Measurements from ENCODE around the gene ATP10A.

Gene ATP10A

GRCh38 chr15:25690673-25691543 is 172.2 kb downstream of the ATP10A start:
- Histone ChIP-seq H3K27ac (replicated peaks; ENCODE audit: low read length) (no peak overlapping the region), H3K4me2 (ENCODE audit: insufficient read depth, low read length, poor library complexity, severe bottlenecking) (no peak overlapping the region)
- no CpG with 5 or more reads among the region's 18 CpGs for WGBS, 2 donors (ENCODE audit: extremely low coverage in 2 of 2, insufficient read length in 2 of 2, insufficient replicate concordance in 1 of 2)

DNA sequence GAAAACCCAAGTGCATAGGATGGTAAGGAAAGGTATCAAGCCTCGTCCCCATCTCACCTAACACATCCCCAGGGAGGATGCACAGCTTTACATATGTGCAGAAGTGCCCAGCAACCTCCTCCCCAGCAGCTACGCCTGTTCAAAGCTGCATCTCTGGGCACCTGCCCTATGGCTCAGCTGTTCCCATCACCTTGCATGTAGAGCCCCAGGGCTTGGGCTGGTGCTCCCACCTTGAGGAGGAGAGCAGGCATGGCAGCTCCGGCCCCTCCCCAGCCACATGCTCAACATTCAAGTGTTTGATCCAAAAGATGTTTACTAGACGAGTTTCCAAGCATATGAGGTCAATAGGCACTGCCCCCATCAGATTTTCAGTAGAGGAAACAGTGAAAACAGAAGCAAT is 173.5 kb downstream of the ATP10A start:
- no peaks in the 10 kb centered on the region for H3K79me1 ChIP-seq (ENCODE audit: low read depth, low read length)
- no peaks in the 10 kb centered on the region for H3K27me3 ChIP-seq (ENCODE audit: control insufficient read depth in 3 of 3, insufficient read depth in 3 of 3, low read depth in 1 of 3, low read length in 3 of 3)
- H2AFZ ChIP-seq (ENCODE audit: low read length): no peak overlapping the region
- peaks cover 4 to 7% of the 10 kb centered on the region in 2 donors for H3K4me1 ChIP-seq (ENCODE audit: control insufficient read depth in 2 of 2, insufficient read depth in 1 of 2, low read depth in 1 of 2, low read length in 2 of 2)
- H3K14ac ChIP-seq (ENCODE audit: low read length): no peak overlapping the region
- H2BK5ac ChIP-seq (ENCODE audit: low read length): no peak overlapping the region
- no peak overlapping the region for H4K8ac ChIP-seq (ENCODE audit: low read depth, low read length)
- no peak overlapping the region for H2BK120ac ChIP-seq (ENCODE audit: low read depth, low read length)
- no CpG with 5 or more reads among the region's 4 CpGs for WGBS, 2 donors (ENCODE audit: extremely low coverage in 2 of 2, insufficient read length in 2 of 2, insufficient replicate concordance in 1 of 2)
- H3K4me2 ChIP-seq (ENCODE audit: insufficient read depth, low read length, poor library complexity, severe bottlenecking): no peak overlapping the region
- H3K23ac ChIP-seq (ENCODE audit: low read depth, low read length, poor library complexity): no peak overlapping the region
- H4K91ac ChIP-seq (ENCODE audit: low read depth, low read length, poor library complexity): no peak overlapping the region
- no peak overlapping the region for H2BK15ac ChIP-seq (ENCODE audit: low read length)
- H3K9me3 ChIP-seq (replicated peaks in 1 of 2; ENCODE audit: control insufficient read depth in 2 of 2, insufficient read depth in 1 of 2, low read depth in 1 of 2, low read length in 2 of 2): no peaks in the 10 kb centered on the region
- no peak overlapping the region for H2AK5ac ChIP-seq (ENCODE audit: low read depth, low read length)
- H3K36me3 ChIP-seq (replicated peaks in 1 of 2; ENCODE audit: control insufficient read depth in 2 of 2, insufficient read depth in 2 of 2, low read length in 2 of 2): no peaks in the 10 kb centered on the region
- no peak overlapping the region for H3K9ac ChIP-seq (ENCODE audit: low read depth, low read length, poor library complexity)
- no peak overlapping the region for H3K4me3 ChIP-seq (ENCODE audit: low read length in 2 of 2)
- no peak for DNase-seq (ENCODE audit: low spot score)
- no peak overlapping the region for H3K27ac ChIP-seq (replicated peaks; ENCODE audit: low read length)
- H2BK12ac ChIP-seq (ENCODE audit: low read length): no peak overlapping the region
- H3K4ac ChIP-seq (ENCODE audit: low read length): no peak overlapping the region
- no peak overlapping the region for H3K18ac ChIP-seq (ENCODE audit: low read length)

More at GRCh38 chr15:25690673-25691543, 172.2 kb downstream of the ATP10A start:
- Histone ChIP-seq H2BK15ac (ENCODE audit: low read length) (no peak overlapping the region), H2AK5ac (ENCODE audit: low read depth, low read length) (no peak overlapping the region), H3K9ac (ENCODE audit: low read depth, low read length, poor library complexity) (no peak overlapping the region), H4K8ac (ENCODE audit: low read depth, low read length) (no peak overlapping the region), H3K27me3 (ENCODE audit: control insufficient read depth in 3 of 3, insufficient read depth in 3 of 3, low read depth in 1 of 3, low read length in 3 of 3) (no peaks in the 10 kb centered on the region), H3K18ac (ENCODE audit: low read length) (no peak overlapping the region), H3K9me3 (replicated peaks in 1 of 2; ENCODE audit: control insufficient read depth in 2 of 2, insufficient read depth in 1 of 2, low read depth in 1 of 2, low read length in 2 of 2) (no peaks in the 10 kb centered on the region), H3K79me1 (ENCODE audit: low read depth, low read length) (no peaks in the 10 kb centered on the region), H2BK12ac (ENCODE audit: low read length) (no peak overlapping the region), H3K4me3 (ENCODE audit: low read length in 2 of 2) (no peak overlapping the region), H3K14ac (ENCODE audit: low read length) (no peak overlapping the region), H3K4ac (ENCODE audit: low read length) (no peak overlapping the region), H2AFZ (ENCODE audit: low read length) (no peak overlapping the region), H3K36me3 (replicated peaks in 1 of 2; ENCODE audit: control insufficient read depth in 2 of 2, insufficient read depth in 2 of 2, low read length in 2 of 2) (no peaks in the 10 kb centered on the region), H2BK120ac (ENCODE audit: low read depth, low read length) (no peak overlapping the region), H3K4me1 (ENCODE audit: control insufficient read depth in 2 of 2, insufficient read depth in 1 of 2, low read depth in 1 of 2, low read length in 2 of 2) (peaks cover 0 to 2% of the 10 kb centered on the region in 2 donors), H3K23ac (ENCODE audit: low read depth, low read length, poor library complexity) (no peak overlapping the region), H2BK5ac (ENCODE audit: low read length) (no peak overlapping the region), H4K91ac (ENCODE audit: low read depth, low read length, poor library complexity) (no peak overlapping the region)
- no peak for DNase-seq (ENCODE audit: low spot score)

GRCh38 chr15:25688166-25688565 is 175.0 kb downstream of the ATP10A start:
- Histone ChIP-seq H3K23ac (ENCODE audit: low read depth, low read length, poor library complexity) (no peak overlapping the region), H2AFZ (ENCODE audit: low read length) (no peak overlapping the region), H2BK5ac (ENCODE audit: low read length) (no peak overlapping the region), H3K27me3 (ENCODE audit: control insufficient read depth in 3 of 3, insufficient read depth in 3 of 3, low read depth in 1 of 3, low read length in 3 of 3) (no peaks in the 10 kb centered on the region), H2BK15ac (ENCODE audit: low read length) (no peak overlapping the region), H2BK120ac (ENCODE audit: low read depth, low read length) (no peak overlapping the region), H4K91ac (ENCODE audit: low read depth, low read length, poor library complexity) (no peak overlapping the region), H3K79me1 (ENCODE audit: low read depth, low read length) (no peaks in the 10 kb centered on the region), H3K14ac (ENCODE audit: low read length) (no peak overlapping the region), H3K4me1 (ENCODE audit: control insufficient read depth in 2 of 2, insufficient read depth in 1 of 2, low read depth in 1 of 2, low read length in 2 of 2) (peaks cover 6 to 8% of the 10 kb centered on the region in 2 donors), H3K4me2 (ENCODE audit: insufficient read depth, low read length, poor library complexity, severe bottlenecking) (no peak overlapping the region), H4K8ac (ENCODE audit: low read depth, low read length) (no peak overlapping the region), H3K36me3 (replicated peaks in 1 of 2; ENCODE audit: control insufficient read depth in 2 of 2, insufficient read depth in 2 of 2, low read length in 2 of 2) (no peaks in the 10 kb centered on the region), H3K4ac (ENCODE audit: low read length) (no peak overlapping the region), H3K18ac (ENCODE audit: low read length) (no peak overlapping the region), H3K9me3 (replicated peaks in 1 of 2; ENCODE audit: control insufficient read depth in 2 of 2, insufficient read depth in 1 of 2, low read depth in 1 of 2, low read length in 2 of 2) (peaks cover 0 to 7% of the 10 kb centered on the region in 2 donors), H3K4me3 (ENCODE audit: low read length in 2 of 2) (no peak overlapping the region), H3K27ac (replicated peaks; ENCODE audit: low read length) (no peak overlapping the region), H3K9ac (ENCODE audit: low read depth, low read length, poor library complexity) (no peak overlapping the region), H2BK12ac (ENCODE audit: low read length) (no peak overlapping the region), H2AK5ac (ENCODE audit: low read depth, low read length) (no peak overlapping the region)
- no peak for DNase-seq (ENCODE audit: low spot score)
- no CpG with 5 or more reads among the region's 9 CpGs for WGBS, 2 donors (ENCODE audit: extremely low coverage in 2 of 2, insufficient read length in 2 of 2, insufficient replicate concordance in 1 of 2)

DNA sequence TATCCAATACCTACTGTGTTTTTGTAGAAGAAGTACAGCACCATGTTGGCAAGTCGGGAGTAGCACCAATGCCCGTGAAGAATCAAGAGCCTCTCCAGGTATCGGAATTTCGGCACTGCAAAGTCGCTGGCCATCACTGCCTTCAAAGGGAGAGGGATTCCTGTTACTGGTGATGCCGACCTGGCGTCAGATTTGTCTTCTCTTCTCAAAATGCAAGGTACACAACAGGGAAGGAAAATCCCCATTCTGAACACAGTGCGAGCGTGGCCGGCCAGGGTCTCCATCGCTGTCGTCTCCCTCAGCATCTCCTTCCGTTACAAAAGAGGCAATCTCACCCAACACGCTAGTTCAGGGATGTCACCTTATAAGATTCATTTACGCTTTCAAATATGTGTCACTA is 175.4 kb downstream of the ATP10A start:
- H3K79me1 ChIP-seq (ENCODE audit: low read depth, low read length): no peaks in the 10 kb centered on the region
- no peak overlapping the region for H2BK12ac ChIP-seq (ENCODE audit: low read length)
- H3K4me3 ChIP-seq (ENCODE audit: low read length in 2 of 2): no peak overlapping the region
- DNase-seq (ENCODE audit: low spot score): no peak
- no peak overlapping the region for H2AK5ac ChIP-seq (ENCODE audit: low read depth, low read length)
- no peak overlapping the region for H2BK5ac ChIP-seq (ENCODE audit: low read length)
- H3K9ac ChIP-seq (ENCODE audit: low read depth, low read length, poor library complexity): no peak overlapping the region
- WGBS, 2 donors (ENCODE audit: extremely low coverage in 2 of 2, insufficient read length in 2 of 2, insufficient replicate concordance in 1 of 2): no CpG with 5 or more reads among the region's 15 CpGs
- no peak overlapping the region for H3K4me2 ChIP-seq (ENCODE audit: insufficient read depth, low read length, poor library complexity, severe bottlenecking)
- no peaks in the 10 kb centered on the region for H3K27me3 ChIP-seq (ENCODE audit: control insufficient read depth in 3 of 3, insufficient read depth in 3 of 3, low read depth in 1 of 3, low read length in 3 of 3)
- no peaks in the 10 kb centered on the region for H3K36me3 ChIP-seq (replicated peaks in 1 of 2; ENCODE audit: control insufficient read depth in 2 of 2, insufficient read depth in 2 of 2, low read length in 2 of 2)
- H4K91ac ChIP-seq (ENCODE audit: low read depth, low read length, poor library complexity): no peak overlapping the region
- H3K18ac ChIP-seq (ENCODE audit: low read length): no peak overlapping the region
- H3K4me1 ChIP-seq (ENCODE audit: control insufficient read depth in 2 of 2, insufficient read depth in 1 of 2, low read depth in 1 of 2, low read length in 2 of 2): peaks cover 6 to 8% of the 10 kb centered on the region in 2 donors
- H4K8ac ChIP-seq (ENCODE audit: low read depth, low read length): no peak overlapping the region
- peaks cover 0 to 11% of the 10 kb centered on the region in 2 donors for H3K9me3 ChIP-seq (replicated peaks in 1 of 2; ENCODE audit: control insufficient read depth in 2 of 2, insufficient read depth in 1 of 2, low read depth in 1 of 2, low read length in 2 of 2)
- no peak overlapping the region for H3K14ac ChIP-seq (ENCODE audit: low read length)
- H3K4ac ChIP-seq (ENCODE audit: low read length): no peak overlapping the region
- H2AFZ ChIP-seq (ENCODE audit: low read length): no peak overlapping the region
- no peak overlapping the region for H3K23ac ChIP-seq (ENCODE audit: low read depth, low read length, poor library complexity)
- H2BK15ac ChIP-seq (ENCODE audit: low read length): no peak overlapping the region
- no peak overlapping the region for H2BK120ac ChIP-seq (ENCODE audit: low read depth, low read length)
- H3K27ac ChIP-seq (replicated peaks; ENCODE audit: low read length): no peak overlapping the region
